NCI-H524 treated with DMSO at 0.1 percent for 48 hours (cell line): ENCODE results near the gene PNMA6F.
"Not testable (repeated sequence)": the region's sequence is repeated elsewhere in the genome, so short reads cannot be mapped to it uniquely, and the experiment has no call there.

Experiments
- DNase-seq: peaks from one replicate; lab custom pipeline; 2025; lab: John Stamatoyannopoulos, UW

The PNMA6F gene

DNA sequence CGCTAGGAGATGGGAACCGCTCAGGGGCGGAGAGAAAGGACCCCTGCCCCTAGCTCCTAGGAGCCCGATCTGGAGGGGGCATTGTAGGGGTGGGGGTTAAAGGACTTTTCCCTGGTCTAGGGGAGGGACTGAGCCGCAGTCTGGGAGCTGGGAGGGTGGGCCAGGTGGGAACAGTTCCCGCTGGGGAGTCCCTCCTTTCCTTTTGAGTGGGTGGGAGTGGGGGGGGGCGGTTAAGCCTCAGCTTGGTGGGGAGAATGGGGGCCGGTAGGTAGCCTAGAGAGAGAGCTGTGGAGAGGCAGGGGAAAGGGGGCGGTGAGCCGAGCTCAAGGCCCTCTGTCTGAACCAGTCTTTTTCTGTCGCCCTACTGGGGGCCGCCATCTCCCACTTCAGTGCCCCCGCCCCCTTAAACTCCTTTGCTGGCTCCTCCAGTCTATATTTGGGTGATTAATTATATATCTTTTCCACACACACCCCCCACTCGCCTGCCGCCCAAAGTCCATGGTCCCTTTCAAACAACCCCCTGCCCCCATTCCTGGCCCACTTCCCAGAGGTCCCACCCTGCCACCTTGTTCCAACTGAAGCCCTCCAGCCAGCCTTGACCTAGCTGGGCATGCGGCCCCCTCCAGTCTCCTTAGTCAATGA is 13.2 kb upstream of the PNMA6F start:
- DNase-seq, result no peak

DNA sequence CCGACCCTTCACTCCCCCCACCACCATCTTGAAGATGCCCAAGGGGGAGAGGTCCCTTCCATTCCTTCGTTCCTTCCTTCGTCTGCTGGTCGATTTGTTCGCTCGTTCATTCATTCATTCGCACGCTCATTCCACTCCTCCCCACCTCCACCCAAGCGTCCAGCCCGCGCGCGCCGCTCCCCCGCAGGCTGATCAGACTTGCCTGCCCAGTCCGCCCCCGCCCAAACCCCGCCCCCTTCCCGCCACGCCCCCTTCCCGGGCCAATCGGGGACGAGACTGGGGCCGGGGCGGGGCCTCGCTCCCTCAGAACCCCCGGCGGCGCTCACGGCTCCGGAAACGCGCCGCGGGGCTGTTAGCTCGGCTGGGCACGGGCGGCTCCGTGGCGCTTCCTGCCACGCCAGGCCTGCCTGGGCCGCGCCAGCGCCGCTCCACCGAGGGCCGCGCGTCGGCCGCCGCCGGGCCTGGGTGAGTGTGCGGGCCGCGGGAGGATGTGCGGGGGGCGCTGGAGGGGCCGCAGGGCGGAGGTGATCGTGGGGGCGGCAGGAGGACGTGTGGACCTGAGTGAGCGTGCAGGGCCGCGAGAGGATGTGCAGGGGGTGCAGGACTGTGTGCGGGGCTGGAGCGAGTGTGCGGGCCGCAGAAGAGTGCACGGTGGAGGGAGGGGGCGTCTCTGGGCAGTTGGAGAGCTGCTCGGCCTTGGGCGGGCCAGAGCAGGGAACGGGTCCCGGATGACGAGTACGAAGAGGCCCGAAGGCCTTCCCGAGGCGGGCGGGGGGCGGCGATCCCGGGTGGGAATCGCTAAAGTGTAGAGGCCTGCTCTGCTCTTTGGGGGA is 12.5 kb upstream of the PNMA6F start, which contains the start of gene ZNF275:
TSS of gene ZNF275 (plus strand) at position 333 of the 833 bp plus-strand sequence. CDS start 2,527 bp downstream, outside the sequence.
- no peak for DNase-seq

DNA sequence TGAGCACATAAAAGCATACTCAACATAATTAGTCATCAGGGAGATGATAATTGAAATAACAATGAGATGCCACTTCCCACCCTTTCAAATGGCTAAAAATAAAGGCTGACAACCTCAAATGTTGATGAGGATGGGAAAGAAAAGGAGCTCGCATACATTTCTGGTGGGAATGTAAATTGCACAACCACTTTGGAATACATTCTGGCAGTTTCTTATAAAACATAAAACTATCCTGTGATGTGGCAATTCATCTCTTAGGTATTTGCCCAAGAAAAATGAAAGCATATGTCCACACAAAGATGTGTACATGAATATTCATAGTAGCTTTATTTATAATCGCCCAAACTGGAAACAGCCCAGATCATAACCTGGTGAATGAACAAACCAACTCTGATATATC is 11.7 kb upstream of the PNMA6F start:
- no peak for DNase-seq

DNA sequence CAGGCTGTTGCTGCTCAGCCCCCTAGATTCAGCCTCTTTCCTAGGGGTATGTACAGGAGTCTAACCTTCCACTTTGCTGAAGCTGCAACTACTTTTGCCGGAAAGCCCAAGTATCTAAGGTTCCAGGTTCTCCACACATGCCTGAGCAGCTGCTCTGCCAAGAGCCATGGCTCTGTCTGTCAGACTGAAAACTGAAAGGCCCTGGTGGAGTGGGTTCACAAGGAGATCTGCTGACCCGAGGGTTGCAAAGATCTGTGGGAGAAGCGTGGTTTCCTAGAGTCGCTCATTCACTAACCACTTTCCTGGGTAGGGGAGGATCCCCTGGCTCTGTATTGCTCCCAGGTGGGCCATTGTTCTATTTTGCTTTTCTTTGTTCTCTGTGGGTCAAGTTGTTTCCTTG is 6.0 kb upstream of the PNMA6F start:
- no peak for DNase-seq

DNA sequence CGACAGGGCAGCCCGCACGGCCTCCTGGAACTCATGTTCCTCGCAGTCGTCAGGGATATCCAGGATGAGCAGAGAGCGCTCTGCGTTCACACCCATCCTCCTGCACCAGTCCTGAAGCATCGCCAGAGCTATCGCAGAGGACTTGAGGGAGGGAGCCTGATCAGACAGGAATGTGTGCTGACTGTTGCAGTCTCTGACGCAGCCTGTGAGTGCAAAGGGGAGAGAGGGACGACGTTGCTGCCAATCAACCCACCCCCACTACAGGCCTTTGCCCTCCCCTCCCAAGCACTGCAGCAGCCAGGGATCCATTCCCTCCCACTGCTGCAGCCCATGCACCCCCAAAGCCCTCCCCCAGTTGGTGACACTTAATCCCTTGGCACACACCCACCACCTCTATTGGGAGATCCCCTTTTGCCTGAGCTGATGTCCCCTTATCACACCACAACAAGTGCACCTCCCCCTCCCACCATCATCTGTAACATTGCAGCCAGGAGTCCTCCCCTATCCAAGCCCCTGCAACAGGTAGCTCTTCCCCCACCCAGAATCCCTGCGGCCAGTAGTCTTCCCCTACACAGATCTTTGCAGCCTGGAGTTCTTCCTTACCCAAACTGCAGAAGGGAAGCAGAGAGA is 897 bp downstream of the PNMA6F start:
- no peak for DNase-seq

DNA sequence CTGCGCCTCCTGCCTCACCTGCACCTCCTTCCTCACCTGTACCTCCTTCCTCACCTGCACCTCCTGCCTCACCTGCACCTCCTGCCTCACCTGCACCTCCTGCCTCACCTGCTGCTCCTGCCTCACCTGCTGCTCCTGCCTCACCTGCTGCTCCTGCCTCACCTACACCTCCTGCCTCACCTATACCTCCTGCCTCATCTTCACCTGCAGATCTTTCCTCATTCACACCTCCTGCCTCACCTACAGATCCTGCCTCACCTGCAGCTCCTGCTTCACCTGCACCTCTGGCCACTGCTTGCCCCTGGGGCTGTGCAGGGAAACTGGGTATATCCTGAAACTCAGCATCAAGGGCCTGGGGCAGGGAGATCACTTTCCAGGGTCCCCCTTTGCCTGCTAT is 1.5 kb downstream of the PNMA6F start:
- not testable (repeated sequence) for DNase-seq

DNA sequence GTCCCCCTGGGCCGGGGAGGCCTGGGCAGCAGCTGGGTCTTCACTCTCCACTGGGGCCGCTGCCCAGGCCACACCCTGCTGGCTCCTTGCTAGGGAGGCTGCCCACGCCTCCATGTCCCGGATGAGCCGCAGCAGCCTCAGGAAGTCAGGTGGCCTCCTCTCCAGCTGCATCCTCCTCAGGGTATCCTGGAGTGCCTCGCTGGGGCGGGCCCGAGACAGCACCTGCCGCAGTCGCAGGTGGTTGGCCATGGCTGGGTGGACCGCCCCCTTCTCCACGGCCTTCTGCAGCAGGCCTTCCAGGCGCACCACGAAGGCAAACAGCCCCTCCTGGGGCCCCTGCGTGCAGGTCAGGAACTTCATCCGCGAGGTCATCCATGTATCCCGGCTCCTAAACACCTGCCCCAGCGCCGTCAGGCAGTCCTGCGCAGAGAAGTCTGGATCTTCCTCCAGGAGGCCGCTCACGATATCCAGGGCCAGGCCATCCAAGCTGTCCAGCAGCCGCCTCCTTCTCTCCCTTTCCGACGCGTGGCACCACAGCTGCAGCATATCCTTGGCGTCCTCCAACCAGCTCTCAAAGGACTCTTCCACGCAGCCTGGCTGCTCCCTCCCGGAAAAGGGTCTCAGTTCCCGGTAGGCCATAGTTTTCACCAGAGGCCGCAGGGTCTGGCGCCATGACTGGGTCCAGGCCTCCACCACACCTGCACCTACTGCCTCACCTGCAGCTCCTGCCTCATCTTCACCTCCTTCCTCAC is 2.1 kb downstream of the PNMA6F start:
- no peak for DNase-seq

DNA sequence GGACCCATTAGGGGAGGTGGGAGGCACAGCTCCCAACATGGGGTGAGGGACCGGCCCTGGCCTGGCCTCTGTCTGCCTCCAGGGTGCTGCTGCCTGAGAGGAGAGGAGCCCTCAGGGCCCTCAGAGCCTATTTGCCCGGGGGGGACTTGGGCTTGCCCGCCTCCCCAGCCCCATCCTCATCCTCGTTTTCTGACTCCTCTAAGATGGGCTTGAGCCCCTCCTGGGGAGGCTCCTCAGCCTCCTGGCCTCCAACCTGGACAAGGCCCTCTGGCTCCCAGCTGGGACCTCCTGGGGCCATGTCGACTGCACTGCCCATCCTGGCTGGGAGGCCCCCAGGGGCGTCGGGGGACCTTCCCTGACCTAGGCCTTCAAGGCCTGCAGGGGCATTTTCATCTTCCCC is 2.8 kb downstream of the PNMA6F start:
- DNase-seq, result no peak

DNA sequence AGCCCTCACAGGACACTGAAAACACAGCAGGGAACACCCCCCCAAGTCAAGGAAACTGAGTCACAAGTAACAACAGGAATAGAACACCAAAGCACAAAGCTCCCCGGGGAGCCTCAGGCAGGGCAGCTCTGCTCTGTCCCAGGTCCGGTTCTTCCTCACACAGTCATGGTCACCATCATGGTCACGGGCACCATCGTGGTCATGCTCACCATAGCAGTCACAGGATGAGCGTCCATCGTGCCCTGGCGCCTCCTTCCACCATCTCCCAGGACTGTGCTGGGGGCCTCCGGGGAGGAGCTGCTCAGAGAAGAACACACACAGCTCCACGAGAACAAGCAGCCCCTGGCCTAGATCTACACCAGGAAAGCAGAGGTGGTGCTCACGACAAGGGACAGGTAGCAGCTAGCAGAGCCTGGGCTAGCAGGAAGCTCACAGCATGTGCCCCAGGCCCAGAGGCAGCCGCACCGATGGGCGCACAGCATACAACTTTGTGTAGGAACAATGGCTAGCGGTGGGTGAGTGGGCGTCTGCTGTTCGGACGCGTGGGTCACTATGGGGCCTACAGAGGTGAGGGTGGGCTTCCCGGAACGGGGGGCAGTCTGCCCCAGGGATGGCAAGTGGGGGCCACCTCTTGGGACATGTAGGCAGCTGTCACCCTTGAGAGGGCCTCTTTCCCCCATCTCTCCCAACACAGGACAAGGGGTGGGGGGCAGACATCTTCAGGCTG is 3.4 kb downstream of the PNMA6F start:
- DNase-seq, result no peak

DNA sequence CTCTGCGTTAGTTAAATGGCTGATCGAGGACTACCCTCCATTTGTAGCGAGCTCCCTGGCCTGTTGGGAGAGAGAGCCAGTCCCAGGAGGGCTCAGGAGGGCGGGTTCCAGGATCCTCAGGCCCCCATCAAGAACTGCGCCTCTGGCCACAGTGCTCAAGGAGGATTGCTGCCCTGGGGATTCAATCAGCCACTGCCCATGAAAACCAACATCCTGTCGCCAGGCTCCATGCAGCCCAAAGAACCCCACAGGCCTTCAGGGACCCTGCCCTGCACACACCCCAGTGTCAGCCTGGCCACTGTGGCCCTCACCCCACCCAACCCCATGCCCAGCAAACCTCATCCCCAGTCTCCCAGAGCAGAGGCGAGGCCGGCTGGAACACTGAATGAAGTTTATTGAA is 4.3 kb downstream of the PNMA6F start:
- no peak for DNase-seq

DNA sequence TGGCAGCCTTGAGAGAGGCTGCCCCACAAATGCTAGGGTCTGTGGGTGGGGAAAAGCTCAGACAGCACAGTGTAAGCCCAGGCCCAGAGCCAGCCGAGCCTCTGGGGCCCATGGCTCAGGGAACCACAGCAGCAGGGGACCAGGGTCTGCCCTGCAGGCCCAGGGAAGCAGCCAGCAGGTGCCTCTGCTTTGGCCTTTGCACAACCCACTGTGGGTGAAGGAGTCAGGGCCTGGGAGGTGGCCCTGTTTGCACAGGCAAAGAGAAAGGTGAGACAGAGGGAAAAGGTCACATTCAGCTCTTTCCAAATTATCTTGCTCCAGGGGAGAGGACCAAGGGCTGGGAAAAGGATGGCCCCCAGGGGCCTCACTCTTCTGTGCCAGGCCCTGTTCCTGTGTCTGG is 8.7 kb downstream of the PNMA6F start:
- DNase-seq, result no peak

DNA sequence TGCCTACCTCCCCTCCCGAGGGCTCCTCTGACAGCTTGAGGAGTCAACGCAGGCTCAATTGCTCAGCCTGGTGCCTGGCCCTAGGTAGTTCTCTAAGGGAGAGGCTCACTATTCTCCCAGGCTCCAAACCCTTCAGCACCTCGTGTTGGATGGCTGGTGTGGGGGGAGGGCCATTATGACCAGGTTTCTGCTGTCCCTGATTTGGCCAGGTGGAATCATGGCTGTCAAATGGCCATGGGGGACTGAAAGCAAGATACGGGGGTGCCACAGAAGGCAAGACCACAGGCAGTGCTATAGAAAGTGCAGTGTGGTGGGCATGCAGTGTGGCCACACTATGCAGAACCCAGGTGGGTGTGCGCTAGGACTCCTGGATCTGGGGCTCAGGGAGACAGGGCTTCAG is 9.5 kb downstream of the PNMA6F start:
- DNase-seq, result no peak

DNA sequence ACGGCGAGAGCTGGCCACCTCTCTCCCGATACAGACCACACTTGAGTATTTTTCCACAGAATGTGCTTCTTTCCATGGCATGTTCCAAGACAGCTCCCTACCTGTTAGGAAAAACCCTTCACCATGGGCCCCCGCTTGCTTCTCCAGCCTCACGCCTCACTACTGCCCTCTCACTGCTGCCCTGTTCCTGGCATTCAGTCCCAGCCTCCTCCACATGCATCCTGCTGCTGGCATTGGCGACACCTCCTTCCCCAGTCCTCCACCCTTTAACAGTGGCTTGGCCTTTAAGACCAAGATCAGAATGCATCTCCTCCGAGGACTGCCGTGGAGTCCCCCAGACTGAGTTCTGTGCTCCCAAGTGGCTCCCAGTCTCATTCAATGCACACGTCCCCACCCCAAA is 10.7 kb downstream of the PNMA6F start:
- DNase-seq, result no peak

DNA sequence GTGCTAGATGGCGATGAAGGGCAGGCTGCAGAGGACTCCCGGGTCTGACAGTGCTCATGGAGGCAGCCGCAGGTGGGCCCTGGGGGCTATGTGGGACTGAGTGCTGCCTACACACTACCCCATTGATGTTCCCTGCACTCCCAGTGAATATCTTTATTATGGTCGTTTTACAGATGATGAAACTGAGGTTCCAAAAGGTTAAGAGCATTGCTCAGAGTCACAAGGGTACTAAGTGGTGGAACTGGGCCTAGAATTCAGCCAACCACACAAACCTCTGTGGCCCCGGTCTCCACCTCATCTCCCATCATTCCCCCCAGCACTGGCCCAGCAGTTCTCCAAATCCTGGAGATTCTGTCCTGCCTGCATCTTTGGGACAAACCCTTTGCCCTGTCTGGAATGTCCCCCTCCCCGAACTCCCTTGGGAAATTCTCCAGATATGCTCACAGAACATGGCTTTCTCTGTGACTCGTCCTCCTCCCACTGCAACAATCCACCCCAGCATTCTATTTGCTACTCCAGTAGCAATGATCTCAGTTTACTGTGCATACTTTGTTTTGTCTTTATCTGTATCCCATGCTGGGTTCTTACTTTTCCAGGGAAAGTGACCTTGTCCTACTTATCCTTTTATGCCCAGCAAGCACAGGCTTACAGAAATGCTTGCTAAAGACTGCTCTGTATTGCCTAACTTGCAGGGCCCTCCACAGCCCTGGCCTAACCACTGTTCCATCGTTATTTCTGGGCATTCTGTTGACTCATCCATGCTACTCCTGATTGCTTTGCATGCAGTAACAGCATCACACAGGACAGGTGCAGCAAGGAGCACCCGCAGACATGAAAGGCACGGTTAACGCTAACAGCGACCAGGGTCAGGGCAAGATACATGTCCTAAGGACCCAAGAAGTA is 14.0 kb downstream of the PNMA6F start:
- no peak for DNase-seq

DNA sequence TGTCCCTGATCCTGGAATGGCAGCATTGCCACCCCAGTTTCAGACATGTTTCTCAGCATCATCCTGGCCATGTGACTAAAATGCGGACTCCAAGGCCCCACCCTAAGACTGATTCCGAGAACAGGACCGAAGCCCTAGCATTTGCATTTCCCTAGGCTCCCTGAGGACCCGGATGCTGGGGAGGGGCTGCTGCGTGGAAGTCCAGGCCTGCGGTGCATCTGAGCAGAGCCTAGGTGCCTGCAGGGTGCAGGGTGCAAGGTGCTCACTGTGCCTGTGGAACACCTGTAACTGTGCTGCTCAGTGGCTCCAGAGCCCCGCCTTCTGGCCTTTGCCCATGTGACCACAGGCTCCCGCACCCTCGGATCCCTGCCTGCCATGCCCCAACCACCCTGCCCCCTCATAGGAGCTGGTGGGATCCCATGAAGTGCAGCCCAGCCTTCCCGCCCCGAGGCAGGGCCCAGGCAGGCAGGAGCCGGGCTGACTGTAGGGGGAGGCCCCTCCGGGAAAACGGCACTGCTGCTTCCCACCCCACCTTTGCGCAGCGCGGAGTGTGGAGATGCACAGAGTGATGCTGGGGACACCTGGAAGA is 14.9 kb downstream of the PNMA6F start:
- no peak for DNase-seq

DNA sequence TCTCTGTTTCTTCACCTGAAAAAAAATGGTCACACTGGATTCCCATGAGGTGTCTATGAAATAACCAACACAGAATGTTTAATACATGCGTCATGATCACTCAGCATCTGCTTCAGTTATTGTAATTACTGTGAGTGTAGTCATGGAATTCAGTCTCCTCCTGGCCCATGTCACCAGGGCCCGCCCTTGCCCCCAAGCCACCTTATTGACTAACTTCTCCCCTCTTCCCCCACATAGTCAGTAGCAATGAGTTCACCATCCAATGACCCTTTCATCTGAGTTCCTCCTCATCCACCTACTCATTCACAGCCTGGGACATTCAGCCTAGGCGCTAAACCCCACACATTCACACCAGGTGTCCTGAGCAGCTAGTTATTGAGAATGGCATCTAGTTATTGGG is 15.6 kb downstream of the PNMA6F start:
- DNase-seq, result no peak

DNA sequence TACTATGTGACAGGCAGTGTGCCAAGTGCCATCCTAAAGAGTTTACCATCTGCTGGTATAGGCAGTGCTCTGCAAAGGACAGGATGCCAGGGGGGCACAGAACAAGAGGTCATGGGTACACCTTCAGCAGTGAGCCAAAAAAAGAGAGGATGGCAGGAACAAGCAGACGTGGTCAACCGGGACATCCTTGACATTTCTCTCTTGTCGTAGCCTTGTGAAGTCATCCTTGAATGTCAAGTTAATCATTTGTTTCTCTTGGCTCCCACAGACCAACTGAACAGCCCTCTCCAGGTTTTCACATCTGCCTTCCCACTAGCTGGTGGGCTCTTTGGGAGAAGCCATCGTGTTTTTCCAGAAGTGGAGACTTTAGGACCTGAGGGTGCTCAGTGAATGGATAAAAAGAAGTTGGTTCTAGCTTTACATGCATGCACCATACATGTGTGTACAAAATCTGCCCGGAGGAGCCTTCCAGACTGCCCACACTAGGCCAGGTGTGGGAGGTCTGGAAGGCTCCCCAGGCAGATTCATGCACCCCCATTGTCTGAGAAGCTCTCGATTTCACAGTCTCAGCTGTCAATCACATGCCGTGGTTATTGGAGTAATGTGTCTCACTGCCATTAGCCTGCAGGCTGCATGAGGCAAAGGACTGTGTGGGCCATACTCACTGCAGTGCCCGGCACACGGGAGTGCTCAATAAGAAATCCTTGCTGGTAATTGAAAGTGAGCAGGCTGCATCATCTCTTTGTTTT is 16.4 kb downstream of the PNMA6F start:
- DNase-seq, result no peak

DNA sequence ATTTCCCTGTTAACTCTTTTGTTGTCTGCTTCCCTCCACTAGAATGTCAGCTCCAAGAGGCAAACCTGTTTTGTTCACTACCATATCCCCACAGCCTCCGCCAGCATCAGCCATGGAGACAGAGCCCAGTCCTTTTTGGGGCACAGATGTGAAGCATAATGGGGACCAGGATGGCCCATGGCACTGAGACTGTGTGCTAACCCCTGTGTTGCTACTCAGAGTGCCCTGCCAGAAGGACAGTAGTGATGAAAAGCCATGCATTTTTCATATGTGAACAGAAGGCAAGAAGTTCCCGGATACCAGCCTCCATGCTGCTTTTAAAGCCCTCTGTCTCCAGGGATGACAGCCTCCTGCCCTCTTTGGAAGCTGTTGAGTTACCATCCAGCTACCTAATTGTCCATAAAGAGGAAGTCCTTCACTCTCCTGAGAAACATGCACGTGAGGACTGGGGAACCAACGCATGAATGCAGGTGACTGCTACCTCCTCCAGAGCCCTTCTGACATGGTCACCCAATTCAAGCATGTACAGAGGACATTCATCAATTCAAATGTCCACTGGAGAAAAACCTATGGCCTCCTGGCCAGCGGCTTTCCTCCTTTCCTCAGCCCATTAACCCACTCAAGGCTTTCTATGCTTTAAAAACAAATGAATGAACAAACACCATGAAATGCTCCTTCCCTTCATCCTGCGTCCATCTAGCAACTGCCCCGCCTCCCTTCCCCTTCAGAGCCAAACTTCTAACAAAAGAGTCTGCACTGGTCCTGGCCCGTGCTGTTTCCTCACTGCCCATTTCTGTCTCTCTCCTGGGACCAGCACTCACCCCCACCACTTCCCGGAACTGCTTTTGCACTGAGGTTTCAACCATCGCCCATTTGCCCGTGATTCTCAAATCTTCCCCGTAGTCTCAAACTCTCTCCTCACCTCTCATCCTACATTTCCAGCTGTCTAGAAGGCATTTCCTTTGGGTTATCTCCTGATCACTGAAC is 18.0 kb downstream of the PNMA6F start:
- no peak for DNase-seq
